ENCODE measurements around the gene PRDM16. TPM values are rescaled to one million over a fixed set of nuclear protein-coding genes. Genes with fewer than 3 reads are reported as not detected.

The PRDM16 gene
- total RNA-seq, 1 donor from 2014 or later, result not detected

DNA sequence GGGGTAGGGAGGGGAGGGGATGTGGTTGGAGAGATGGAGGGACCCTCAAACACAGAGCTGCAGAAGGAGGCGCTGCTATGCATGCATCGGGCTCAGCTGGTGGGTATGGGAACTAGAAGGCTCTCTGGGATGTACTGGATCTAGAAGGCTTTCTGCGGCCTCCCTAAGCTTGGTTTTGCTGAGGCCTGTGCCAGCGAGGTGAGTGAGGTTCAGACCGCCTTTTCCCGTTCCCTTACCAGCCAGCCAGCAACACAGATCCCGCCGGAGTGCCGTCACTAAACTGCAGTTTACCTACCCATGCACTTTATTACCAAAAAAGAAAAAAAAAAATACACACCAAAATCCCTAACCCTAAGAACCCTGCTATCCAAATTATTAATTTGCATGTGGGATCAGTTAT lies 180.2 kb downstream of the PRDM16 start:
- DNase-seq, result no peak

DNA sequence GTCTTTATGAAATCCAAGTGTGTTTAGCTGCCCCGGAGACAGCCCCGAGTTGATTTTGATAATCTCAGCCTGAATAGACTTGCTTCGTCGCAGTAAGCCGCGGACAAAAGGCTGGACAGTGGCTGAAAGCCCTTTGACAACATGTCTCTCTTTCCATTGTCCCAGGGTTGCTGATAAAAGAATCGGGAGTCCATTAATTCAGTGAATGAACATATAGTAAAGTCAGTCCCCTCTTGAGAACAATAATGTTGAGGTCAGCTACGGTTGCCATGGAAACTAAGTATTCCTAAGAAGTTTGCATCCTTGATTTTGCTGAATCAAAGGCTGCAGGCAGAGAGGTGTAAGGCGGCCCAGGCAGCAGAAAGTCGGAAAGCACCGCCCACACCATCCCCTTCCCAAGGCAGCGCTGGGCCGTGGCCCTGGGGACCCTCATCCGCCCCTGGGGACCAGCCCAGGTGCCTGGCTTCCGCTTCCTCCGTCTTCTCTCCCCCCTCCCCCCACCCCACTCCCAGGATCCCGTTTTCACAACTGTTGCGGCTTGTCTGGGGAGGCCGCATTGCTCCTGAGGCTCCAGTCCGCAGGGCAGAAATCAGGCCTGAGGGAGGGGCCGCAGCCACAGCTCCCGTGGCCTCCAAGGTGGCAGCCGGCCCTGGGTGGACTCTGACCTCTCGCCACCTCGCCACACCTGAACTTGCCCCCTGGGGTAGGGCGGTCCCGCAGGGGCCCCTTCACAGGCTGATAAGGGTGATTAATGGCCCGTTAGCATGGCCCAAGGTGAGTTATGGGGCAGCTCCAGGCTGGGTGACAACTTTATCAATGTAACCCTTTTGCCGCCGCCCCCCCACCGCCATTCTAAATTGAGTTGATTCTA lies 180.9 kb downstream of the PRDM16 start:
- DNase-seq, result no peak

DNA sequence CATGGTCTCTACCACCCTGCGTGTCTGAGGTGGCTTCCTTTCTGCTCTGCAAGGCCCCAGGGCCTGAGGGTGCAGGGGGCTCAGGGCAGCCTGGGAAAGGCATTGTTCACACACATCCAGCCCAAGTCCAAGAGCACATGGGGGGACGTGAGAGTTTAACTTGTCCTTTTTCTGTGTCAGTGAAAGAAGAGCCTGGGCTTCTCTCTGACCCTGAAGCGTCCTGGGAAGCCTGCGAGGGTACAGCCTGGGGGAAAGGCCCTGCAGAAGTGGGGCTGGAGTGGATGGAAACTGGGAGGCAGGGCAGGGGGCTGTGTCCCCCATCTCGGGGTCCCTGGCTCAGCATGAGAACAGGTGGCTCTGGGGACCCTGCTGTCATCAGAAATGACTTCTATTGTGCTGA lies 181.6 kb downstream of the PRDM16 start:
- no peak for DNase-seq

GRCh38 chr1:3251099-3251806 lies 182.2 kb downstream of the PRDM16 start:
- DNase-seq, result no peak

DNA sequence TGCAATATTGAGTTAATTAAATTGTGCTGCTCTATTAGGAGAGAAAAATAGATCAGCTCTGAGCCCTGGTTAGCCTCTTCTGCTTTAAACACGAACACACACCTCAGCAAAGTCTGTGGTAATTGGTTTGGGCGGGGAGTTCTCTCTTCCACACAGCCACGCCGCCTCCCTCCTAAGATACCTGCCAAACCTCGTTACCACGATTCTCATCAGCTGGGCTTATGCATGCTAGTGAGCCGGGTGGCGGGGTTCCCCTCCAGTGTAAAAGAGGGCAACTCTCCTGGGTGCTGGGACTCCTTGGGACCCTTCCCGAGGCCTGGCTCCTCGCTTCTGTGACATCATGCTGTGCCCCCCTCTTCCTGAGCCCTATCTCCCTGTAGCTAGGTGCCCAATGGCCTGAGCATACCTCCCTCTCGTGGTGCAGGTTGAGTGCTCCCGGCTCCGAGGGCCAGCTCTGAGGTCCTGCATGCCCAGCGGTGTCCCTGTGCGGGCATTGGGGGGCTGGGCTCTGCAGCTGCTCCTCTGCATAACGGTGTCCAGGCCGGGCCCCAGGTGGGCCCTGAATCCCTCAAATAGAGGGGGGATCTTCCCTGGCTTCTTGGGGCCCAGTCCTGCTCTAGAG lies 182.9 kb downstream of the PRDM16 start:
- DNase-seq, result no peak

DNA sequence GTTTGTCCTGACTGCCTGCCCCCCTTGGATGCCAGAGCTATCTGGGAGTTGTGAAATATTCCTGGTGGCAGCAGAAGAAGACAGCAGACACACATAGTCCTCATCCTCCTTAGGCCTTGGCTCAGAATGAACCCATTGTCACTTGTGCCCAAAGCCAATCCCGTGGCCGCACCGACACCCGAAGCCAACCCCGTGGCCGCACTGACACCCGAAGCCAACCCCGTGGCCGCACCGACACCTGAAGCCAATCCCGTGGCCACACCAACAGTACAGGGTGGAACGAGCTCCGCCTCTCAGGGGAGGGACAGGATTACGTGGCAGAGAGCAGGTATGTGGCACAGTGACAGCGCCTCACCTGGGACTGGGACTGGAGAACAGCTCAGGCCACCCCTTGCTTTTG lies 186.7 kb downstream of the PRDM16 start:
- DNase-seq, result no peak

DNA sequence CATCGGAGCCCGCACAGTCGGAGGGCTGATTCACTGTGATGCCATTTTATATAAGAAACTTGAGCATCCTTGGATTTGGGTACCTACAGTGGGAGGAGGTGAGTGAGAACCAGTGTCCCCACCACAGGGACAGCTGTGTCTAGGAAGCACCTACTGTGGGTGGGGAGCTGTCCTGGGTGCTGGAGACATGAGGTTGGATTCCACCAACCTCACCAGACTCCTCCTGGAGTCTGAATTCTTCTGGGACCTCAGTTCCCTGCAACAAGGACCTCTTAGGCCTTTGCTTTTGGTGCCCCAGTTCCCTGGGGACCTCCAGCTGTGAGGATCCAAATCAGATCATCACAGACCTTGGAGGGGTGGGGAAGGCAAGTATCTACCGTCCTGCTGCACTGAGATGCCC lies 188.8 kb downstream of the PRDM16 start:
- no peak for DNase-seq

GRCh38 chr1:3258386-3259003 lies 189.5 kb downstream of the PRDM16 start:
- no peak for DNase-seq

- DNase-seq, result no peak
Observed at GRCh38 chr1:3259020-3259419, 190.0 kb downstream of the PRDM16 start.

- DNase-seq, result no peak
Observed at GRCh38 chr1:3261007-3261968, 192.3 kb downstream of the PRDM16 start.

DNA sequence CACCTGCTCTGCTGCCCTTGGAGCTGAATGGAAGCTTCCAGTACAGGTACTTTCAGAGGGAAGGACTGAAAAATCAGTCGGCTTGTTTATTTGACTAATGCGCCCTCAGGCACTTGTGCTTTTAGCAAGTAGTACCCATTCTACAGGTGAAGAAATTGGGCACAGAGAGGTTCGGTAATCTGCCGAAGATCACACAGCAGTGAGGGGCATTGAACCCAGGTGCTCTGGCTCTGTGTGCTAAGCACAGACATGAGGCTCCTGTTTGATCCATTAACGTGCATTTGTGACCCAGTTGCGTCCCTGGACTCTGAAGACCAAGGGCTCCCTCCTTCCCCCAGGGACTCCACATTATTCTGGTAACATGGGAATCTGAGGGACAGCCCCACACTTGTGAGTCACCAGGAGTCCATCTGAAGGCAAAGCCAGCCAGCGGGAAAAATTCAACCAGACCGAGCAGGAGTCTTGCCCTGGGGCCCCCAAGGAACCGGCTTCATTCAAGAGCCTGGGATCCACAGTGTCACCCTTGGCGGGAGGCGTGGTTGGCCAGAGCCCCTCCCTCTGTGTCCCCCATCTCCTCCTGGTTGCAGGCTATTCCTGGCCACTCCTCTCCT lies 193.1 kb downstream of the PRDM16 start:
- DNase-seq, result no peak

GRCh38 chr1:3262681-3263286 lies 193.8 kb downstream of the PRDM16 start:
- DNase-seq, result no peak

GRCh38 chr1:3263790-3264189 lies 194.8 kb downstream of the PRDM16 start:
- no peak for DNase-seq

DNA sequence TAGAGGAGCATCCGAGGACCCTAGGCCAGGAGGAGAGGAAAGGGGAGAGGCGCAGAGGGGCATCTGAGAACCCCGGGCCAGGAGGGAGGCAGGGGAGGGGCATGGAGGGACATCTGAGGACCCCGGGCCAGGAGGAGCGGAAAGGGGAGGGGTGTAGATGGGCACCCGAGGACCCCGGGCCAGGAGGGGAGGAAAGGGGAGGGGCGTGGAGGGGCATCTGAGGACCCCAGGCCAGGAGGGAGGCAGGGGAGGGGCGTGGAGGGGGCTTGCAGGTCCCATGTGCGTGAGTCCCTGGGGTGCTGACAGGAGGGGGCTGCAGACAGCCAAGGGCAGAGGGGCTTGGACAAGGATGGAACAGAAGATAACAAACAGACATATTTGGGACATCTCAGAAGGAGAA lies 195.5 kb downstream of the PRDM16 start:
- no peak for DNase-seq

GRCh38 chr1:3265835-3266805 lies 197.1 kb downstream of the PRDM16 start:
- DNase-seq, result no peak

DNA sequence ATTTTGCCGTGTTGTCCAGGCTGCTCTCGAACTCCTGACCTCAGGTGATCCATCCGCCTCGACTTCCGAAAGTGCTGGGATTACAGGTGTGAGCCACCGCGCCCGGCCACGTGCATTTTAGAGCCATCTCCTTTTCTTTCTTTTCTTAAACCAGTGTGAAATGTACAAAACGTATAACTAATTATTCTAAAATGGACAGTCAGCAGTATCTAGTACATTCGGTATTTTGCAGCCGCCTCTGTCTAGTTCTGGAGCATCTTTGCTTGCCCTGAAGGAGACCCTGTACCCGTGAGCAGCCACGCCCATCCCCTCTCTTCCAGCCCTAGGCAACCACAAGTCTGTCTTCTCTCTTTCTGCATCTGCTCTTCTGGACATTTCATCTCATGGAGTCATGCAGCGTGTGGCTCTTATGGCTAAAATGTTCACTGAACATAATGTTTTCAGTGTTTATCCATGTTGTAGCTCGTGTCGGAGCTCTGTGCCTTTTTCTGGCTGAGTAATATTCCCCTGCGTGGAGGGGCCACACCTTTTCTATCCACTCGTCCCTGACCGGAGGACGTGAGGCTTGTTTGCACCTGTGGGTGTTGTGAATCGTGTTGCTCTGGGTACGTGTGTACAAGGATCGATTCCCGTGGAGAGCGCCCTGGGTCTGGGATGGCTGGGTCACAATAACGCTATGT lies 198.0 kb downstream of the PRDM16 start:
- DNase-seq, result no peak

- no peak for DNase-seq
Observed at GRCh38 chr1:3267550-3268270, 198.7 kb downstream of the PRDM16 start.

- no peak for DNase-seq
Observed at GRCh38 chr1:3268281-3268680, 199.3 kb downstream of the PRDM16 start.
